Calu3 (cell line): ENCODE measurements around the gene GPC3. TPM values are rescaled to one million over a fixed set of nuclear protein-coding genes. Genes with fewer than 3 reads are reported as not detected.

Experiments used
- BruUV-seq: library from RNA; stranded (reverse); fragments of 400-500 nt; replicated peaks from 2 replicates; lab custom pipeline; 2021; lab: Mats Ljungman, UMichigan
- CTCF ChIA-PET: fragments of 300-600 bp; sonication (Branson Sonifier 250); formaldehyde crosslinking; loops from one replicate; lab custom pipeline; 2022; ENCODE audit warnings: antibody characterized with exemption; lab: Charles Lee
- DNase-seq: peaks from one replicate; pipeline ENCODE4 v3.0.0; 2022
- H3K27ac Mint-ChIP-seq: one replicate; pipeline ENCODE4 v1.8.0; 2022; ENCODE audit warnings: mixed read lengths; ENCODE audit not compliant: unreplicated experiment
- H3K27me3 Mint-ChIP-seq: one replicate; pipeline ENCODE4 v1.8.0; 2022; ENCODE audit warnings: mixed read lengths; ENCODE audit not compliant: unreplicated experiment
- H3K36me3 Mint-ChIP-seq: one replicate; pipeline ENCODE4 v1.8.0; 2022; ENCODE audit warnings: mild to moderate bottlenecking, moderate library complexity, mixed read lengths; ENCODE audit not compliant: insufficient read depth, unreplicated experiment
- H3K4me1 Mint-ChIP-seq: one replicate; pipeline ENCODE4 v1.8.0; 2022; ENCODE audit warnings: mild to moderate bottlenecking, low read depth, mixed read lengths; ENCODE audit not compliant: unreplicated experiment
- H3K4me3 Mint-ChIP-seq: one replicate; pipeline ENCODE4 v1.8.0; 2022; ENCODE audit warnings: mild to moderate bottlenecking, low read depth, moderate library complexity, mixed read lengths; ENCODE audit not compliant: unreplicated experiment
- H3K9me3 Mint-ChIP-seq: one replicate; pipeline ENCODE4 v1.8.0; 2022; ENCODE audit warnings: low read depth, mixed read lengths; ENCODE audit not compliant: unreplicated experiment
- intact Hi-C: fragments of 100-400 bp; cut with micrococcal nuclease; formaldehyde crosslinking; loops from one replicate; pipeline ENCODE4 v1.10.0; 2022; ENCODE audit not compliant: unreplicated experiment
- total RNA-seq: library from RNA; stranded (reverse); gene quantifications from 2 replicates; pipeline ENCODE4 v1.2.3, GENCODE V29; 2022
- TF ChIP-seq, protein P1 (sequence below): fragments of 200-600 bp; IDR thresholded peaks from one replicate; pipeline ENCODE4 v1.8.0; 2022; ENCODE audit warnings: antibody characterized with exemption; ENCODE audit not compliant: unreplicated experiment

GPC3 gene
- total RNA-seq, 1 experiment from 2014 or later: 2.3 TPM

DNA sequence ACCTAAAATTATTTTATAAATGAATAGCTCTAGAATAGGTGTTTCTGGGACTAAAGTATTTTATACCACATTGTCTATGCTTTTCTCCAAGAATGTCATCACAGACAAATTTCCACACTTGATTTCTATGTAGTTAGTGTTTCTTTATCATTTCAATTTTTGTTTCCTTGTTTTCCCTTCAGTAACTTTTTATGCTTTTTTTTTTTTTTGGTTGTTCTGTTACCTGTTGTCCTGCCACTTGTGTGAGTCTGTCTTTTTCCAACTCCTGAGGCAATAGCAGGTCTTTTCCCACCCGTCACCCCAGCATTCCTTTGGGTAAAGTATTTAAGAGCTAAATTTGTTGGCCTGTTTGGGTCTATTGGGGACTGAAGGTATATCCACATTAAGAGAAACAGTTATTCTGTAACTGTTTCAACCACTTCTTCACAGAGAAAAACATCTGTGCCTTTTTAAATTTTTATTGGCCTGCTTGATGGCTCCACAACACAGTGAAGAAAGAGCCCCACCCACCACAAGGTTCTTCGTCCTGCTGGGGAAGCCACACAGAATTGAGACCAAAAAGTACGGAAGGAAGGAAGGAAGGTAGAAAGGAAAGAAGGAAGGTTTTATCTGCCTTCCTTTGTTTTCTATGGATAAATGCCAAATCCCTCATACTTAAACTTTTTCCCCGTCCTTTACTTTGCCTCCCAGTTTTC, 17.7 kb upstream of the GPC3 start:
- Mint-ChIP-seq H3K4me3 (no peak overlapping the region), H3K4me1 (peaks cover 13% of the 10 kb centered on the region)

DNA sequence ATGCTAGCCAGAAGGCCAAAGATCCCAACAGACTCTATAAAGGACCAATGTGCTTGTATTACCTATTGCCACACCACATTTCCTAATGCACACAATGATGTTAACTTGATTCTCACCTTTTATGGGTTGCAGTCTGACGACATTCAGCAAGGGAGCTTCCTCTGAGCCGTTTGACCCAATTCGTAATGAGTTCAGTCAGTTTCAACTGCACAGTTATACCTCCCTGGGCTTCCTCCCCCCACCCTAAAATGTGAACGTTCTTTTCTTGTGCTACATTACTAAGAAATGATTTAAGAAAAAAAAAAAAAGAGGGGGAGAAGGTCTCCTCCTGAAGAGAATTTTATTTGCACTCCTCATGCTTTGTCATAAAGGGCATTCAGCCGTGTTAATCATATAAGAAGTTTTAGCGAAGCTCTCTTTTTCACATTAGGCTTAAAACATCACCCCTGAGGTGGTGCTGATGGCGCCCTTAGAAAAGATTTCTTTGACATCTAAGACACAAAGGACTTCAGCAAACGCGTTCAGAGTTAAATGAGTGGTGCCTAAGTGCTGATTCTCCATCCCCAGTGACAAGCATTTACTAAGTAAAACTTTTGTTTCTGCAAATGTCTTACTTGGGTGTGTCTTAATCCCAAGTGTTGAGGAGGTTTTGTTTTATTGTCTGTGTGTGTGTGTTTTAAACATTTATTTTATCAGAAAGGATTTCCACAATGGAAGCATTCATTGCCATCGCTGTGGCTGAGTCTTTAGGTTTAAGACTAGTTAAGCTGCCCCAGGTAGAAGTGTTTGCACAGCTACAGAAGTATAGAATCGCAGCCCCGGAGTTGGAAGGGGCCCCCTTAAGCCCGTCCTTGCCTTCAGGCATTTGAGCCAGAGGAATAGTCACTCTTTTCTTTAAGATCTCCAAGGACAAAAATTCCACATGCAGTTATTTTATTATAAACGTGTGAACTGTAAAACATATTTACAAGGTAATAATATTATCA, 15.2 kb upstream of the GPC3 start:
- Mint-ChIP-seq H3K27me3 (no peaks in the 10 kb centered on the region), H3K36me3 (no peaks in the 10 kb centered on the region), H3K27ac (no peak overlapping the region), H3K4me3 (no peak overlapping the region), H3K9me3 (no peaks in the 10 kb centered on the region), H3K4me1 (peaks cover 13% of the 10 kb centered on the region)
- CTCF ChIA-PET: no interaction called here
- DNase-seq: no peak
- no TSS peak for BruUV-seq
- TF ChIP-seq, protein P1, sequence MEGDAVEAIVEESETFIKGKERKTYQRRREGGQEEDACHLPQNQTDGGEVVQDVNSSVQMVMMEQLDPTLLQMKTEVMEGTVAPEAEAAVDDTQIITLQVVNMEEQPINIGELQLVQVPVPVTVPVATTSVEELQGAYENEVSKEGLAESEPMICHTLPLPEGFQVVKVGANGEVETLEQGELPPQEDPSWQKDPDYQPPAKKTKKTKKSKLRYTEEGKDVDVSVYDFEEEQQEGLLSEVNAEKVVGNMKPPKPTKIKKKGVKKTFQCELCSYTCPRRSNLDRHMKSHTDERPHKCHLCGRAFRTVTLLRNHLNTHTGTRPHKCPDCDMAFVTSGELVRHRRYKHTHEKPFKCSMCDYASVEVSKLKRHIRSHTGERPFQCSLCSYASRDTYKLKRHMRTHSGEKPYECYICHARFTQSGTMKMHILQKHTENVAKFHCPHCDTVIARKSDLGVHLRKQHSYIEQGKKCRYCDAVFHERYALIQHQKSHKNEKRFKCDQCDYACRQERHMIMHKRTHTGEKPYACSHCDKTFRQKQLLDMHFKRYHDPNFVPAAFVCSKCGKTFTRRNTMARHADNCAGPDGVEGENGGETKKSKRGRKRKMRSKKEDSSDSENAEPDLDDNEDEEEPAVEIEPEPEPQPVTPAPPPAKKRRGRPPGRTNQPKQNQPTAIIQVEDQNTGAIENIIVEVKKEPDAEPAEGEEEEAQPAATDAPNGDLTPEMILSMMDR: no peak
- intact Hi-C loops: no loop called here

More for the DNA sequence above, 17.7 kb upstream of the GPC3 start:
- TF ChIP-seq, protein P1: no peak
- BruUV-seq: no TSS peak
- Mint-ChIP-seq H3K9me3 (no peaks in the 10 kb centered on the region), H3K27me3 (no peaks in the 10 kb centered on the region), H3K27ac (no peak overlapping the region), H3K36me3 (no peaks in the 10 kb centered on the region)
- DNase-seq: no peak
- intact Hi-C loops: no loop called here
- CTCF ChIA-PET: no interaction called here

DNA sequence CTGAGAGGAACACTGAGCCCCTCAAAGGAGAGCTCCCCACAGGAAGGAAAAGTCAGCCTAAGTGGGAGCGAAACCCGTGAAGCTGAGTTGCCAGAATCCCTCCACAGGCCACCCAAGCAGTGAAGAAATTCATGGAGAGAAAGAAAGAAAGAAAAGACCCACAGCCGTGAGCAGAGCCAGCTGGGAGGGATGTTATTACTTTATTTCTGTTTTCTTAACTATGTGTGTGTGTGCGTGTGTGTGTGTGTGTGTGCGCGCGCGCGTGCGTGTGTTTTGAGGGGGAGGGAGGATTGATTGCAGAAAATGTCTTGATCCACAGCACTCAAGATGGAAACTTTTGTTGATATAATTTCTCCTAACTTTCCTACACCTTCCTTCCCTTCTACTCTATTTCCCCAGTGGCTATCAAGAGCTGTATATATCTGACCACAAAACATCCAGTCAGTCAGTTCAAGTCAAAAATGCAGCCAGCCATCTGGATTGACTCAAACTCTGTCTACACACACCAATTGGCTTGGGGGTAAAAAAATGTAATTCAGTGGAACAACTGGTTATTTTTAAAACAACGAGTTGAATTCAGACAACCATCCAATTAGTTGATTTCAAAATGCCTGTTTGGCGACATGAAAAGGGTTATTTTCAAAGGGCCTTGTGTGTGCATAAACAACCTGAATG, 13.8 kb upstream of the GPC3 start:
- H3K27ac Mint-ChIP-seq: no peak overlapping the region
- DNase-seq: no peak
- CTCF ChIA-PET: no interaction called here
- BruUV-seq: no TSS peak
- TF ChIP-seq, protein P1: no peak
- H3K27me3 Mint-ChIP-seq: no peaks in the 10 kb centered on the region
- no peaks in the 10 kb centered on the region for H3K9me3 Mint-ChIP-seq
- peaks cover 10% of the 10 kb centered on the region for H3K4me1 Mint-ChIP-seq
- no peak overlapping the region for H3K4me3 Mint-ChIP-seq
- H3K36me3 Mint-ChIP-seq: no peaks in the 10 kb centered on the region
- intact Hi-C loops: no loop called here

DNA sequence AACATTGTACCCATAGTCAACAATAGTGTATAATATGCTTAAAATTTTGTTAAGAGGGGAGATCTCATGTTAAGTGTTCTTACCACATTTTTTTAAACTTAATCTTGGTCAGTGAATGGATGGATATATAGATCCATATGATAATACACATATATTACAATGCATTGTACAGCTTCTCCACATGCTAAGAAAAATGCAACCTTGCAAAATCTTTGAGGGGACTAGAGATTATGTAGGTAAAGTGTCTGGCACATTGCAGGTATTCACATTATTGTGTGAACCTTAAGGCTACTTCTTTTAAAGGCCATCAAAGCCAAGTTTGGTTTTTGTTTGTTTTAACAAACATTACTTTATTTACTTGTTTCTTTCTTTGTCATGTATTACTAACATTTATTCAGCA, 10.4 kb upstream of the GPC3 start:
- no peak overlapping the region for H3K4me3 Mint-ChIP-seq
- CTCF ChIA-PET: no interaction called here
- H3K4me1 Mint-ChIP-seq: no peaks in the 10 kb centered on the region
- H3K9me3 Mint-ChIP-seq: no peaks in the 10 kb centered on the region
- no peak overlapping the region for H3K27ac Mint-ChIP-seq
- H3K36me3 Mint-ChIP-seq: no peaks in the 10 kb centered on the region
- no peaks in the 10 kb centered on the region for H3K27me3 Mint-ChIP-seq
- intact Hi-C loops: no loop called here
- BruUV-seq: no TSS peak
- TF ChIP-seq, protein P1: no peak
- DNase-seq: no peak
